Measurements from ENCODE around the gene RPS6KA2. TPM values are rescaled to one million over a fixed set of nuclear protein-coding genes. Genes with fewer than 3 reads are reported as not detected.

Gene RPS6KA2
- total and polyA plus RNA-seq, 4 donors, result 23.8 to 34.6 (median 31.6) TPM

DNA sequence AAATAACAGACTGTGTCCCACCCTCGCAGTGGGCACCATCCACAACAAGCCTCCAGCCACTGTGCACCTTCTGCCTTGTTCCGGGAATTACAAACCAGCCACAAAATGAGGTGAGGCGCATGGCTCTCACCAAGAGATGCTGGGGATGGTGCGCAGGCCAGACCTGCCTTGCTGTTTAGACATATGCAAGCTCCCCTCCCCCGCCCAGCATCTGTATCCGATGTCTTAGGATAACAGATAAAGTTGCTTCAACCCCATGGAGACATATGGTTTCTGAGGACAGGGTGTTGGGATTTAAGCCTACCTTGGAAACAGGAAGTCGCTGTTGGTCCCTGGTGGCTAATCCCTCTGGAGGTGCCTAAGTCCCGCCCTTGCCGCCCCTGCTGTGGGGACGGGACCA, 194.0 kb downstream of the RPS6KA2 start:
- Histone ChIP-seq H3K4me3 (ENCODE audit: low read depth, low read length) (no peak overlapping the region), H3K27me3 (ENCODE audit: control insufficient read depth, insufficient read depth, low read length) (no peaks in the 10 kb centered on the region), H3K36me3 (ENCODE audit: control insufficient read depth, insufficient read depth, low read length) (peaks cover 32% of the 10 kb centered on the region), H3K27ac (ENCODE audit: low read depth, low read length) (no peak overlapping the region), H3K4me1 (ENCODE audit: control insufficient read depth, insufficient read depth, low read length) (peaks cover 13% of the 10 kb centered on the region), H3K9me3 (ENCODE audit: control insufficient read depth, insufficient read depth, low read length) (no peaks in the 10 kb centered on the region)
- WGBS (ENCODE audit: insufficient coverage), result 99% methylated on average over 8 of the region's 10 CpGs
- no peak for DNase-seq (ENCODE audit: low read depth in 4 of 6, low spot score in 6 of 6)

- no peaks in the 10 kb centered on the region for H3K9me3 ChIP-seq (ENCODE audit: control insufficient read depth, insufficient read depth, low read length)
- H3K4me3 ChIP-seq (ENCODE audit: low read depth, low read length), result no peak overlapping the region
- WGBS (ENCODE audit: insufficient coverage), result 97% methylated on average over 16 of the region's 17 CpGs
- H3K27me3 ChIP-seq (ENCODE audit: control insufficient read depth, insufficient read depth, low read length), result no peaks in the 10 kb centered on the region
- H3K4me1 ChIP-seq (ENCODE audit: control insufficient read depth, insufficient read depth, low read length), result no peaks in the 10 kb centered on the region
- no peak overlapping the region for H3K27ac ChIP-seq (ENCODE audit: low read depth, low read length)
- H3K36me3 ChIP-seq (ENCODE audit: control insufficient read depth, insufficient read depth, low read length), result peaks cover 23% of the 10 kb centered on the region
- DNase-seq (ENCODE audit: low read depth in 4 of 6, low spot score in 6 of 6), result no peak
Observed at GRCh38 chr6:166430269-166430668, 196.8 kb downstream of the RPS6KA2 start.

- WGBS (ENCODE audit: insufficient coverage), result 90% methylated on average over 11 of the region's 12 CpGs
- DNase-seq (ENCODE audit: low read depth in 4 of 6, low spot score in 6 of 6), result no peak
- Histone ChIP-seq H3K36me3 (ENCODE audit: control insufficient read depth, insufficient read depth, low read length) (peaks cover 27% of the 10 kb centered on the region), H3K27me3 (ENCODE audit: control insufficient read depth, insufficient read depth, low read length) (no peaks in the 10 kb centered on the region), H3K4me3 (ENCODE audit: low read depth, low read length) (no peak overlapping the region), H3K27ac (ENCODE audit: low read depth, low read length) (no peak overlapping the region), H3K4me1 (ENCODE audit: control insufficient read depth, insufficient read depth, low read length) (peaks cover 4% of the 10 kb centered on the region), H3K9me3 (ENCODE audit: control insufficient read depth, insufficient read depth, low read length) (no peaks in the 10 kb centered on the region)
Observed at GRCh38 chr6:166424431-166424830, 202.6 kb downstream of the RPS6KA2 start.

DNA sequence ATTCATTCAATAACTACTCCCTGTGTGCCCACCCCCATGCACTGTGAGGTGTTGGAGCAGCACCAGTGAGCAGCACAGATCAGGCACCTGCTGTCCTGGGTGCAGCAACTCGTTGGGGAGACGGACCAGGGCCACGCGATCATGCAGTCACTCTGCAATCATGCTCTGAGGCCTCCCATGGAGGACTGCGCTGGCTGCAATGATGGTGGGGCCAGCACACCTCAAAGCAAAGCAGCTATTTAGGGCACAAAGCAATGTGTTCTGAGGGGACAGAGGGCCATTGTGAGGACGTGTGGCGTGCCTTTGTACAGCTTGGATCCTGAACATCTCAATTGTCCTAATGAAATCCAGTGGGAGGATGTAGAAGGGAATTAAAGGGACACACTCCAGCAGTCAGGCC, 203.3 kb downstream of the RPS6KA2 start:
- Histone ChIP-seq H3K27ac (ENCODE audit: low read depth, low read length) (no peak overlapping the region), H3K36me3 (ENCODE audit: control insufficient read depth, insufficient read depth, low read length) (peaks cover 29% of the 10 kb centered on the region), H3K4me1 (ENCODE audit: control insufficient read depth, insufficient read depth, low read length) (peaks cover 4% of the 10 kb centered on the region), H3K9me3 (ENCODE audit: control insufficient read depth, insufficient read depth, low read length) (no peaks in the 10 kb centered on the region), H3K27me3 (ENCODE audit: control insufficient read depth, insufficient read depth, low read length) (no peaks in the 10 kb centered on the region), H3K4me3 (ENCODE audit: low read depth, low read length) (no peak overlapping the region)
- DNase-seq (ENCODE audit: low read depth in 4 of 6, low spot score in 6 of 6), result peak in 1 of 6 donors; percentile 23
- 76% methylated on average over 5 of the region's 7 CpGs for whole genome bisulfite sequencing (ENCODE audit: insufficient coverage)

- WGBS (ENCODE audit: insufficient coverage), result 95% methylated on average over 21 of the region's 22 CpGs
- no peak overlapping the region for H3K27ac ChIP-seq (ENCODE audit: low read depth, low read length)
- no peaks in the 10 kb centered on the region for H3K27me3 ChIP-seq (ENCODE audit: control insufficient read depth, insufficient read depth, low read length)
- no peaks in the 10 kb centered on the region for H3K9me3 ChIP-seq (ENCODE audit: control insufficient read depth, insufficient read depth, low read length)
- peaks cover 4% of the 10 kb centered on the region for H3K4me1 ChIP-seq (ENCODE audit: control insufficient read depth, insufficient read depth, low read length)
- DNase-seq (ENCODE audit: low read depth in 4 of 6, low spot score in 6 of 6), result no peak
- peaks cover 33% of the 10 kb centered on the region for H3K36me3 ChIP-seq (ENCODE audit: control insufficient read depth, insufficient read depth, low read length)
- H3K4me3 ChIP-seq (ENCODE audit: low read depth, low read length), result no peak overlapping the region
Observed at GRCh38 chr6:166423051-166423745, 203.9 kb downstream of the RPS6KA2 start.

GRCh38 chr6:166422201-166422940, 204.7 kb downstream of the RPS6KA2 start:
- Histone ChIP-seq H3K4me3 (ENCODE audit: low read depth, low read length) (no peak overlapping the region), H3K36me3 (ENCODE audit: control insufficient read depth, insufficient read depth, low read length) (peaks cover 35% of the 10 kb centered on the region)

DNA sequence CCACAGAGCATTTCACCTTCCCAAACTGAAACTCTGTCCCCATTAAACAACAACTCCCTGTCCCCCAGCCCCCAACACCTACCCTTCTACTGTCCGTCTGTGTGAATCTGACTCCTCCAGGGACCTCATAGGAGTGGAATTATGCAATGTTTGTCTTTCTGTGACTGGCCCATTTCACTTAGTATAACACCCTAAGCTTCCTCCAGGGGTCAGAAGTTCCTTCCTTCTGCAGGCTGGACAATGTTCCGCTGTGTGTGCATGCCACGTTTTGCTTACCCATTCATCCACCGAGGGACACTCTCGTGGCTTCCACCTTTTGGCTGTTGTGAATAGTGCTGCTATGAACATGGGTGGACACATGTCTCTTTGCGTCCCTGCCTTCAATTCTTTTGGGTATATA, 206.7 kb downstream of the RPS6KA2 start:
- H3K9me3 ChIP-seq (ENCODE audit: control insufficient read depth, insufficient read depth, low read length), result no peaks in the 10 kb centered on the region
- no peak overlapping the region for H3K27ac ChIP-seq (ENCODE audit: low read depth, low read length)
- H3K4me1 ChIP-seq (ENCODE audit: control insufficient read depth, insufficient read depth, low read length), result peaks cover 4% of the 10 kb centered on the region
- peak in 1 of 6 donors; percentile 23 for DNase-seq (ENCODE audit: low read depth in 4 of 6, low spot score in 6 of 6)
- no peaks in the 10 kb centered on the region for H3K27me3 ChIP-seq (ENCODE audit: control insufficient read depth, insufficient read depth, low read length)
- H3K4me3 ChIP-seq (ENCODE audit: low read depth, low read length), result no peak overlapping the region
- WGBS (ENCODE audit: insufficient coverage), result no CpG with 5 or more reads among the region's 6 CpGs
- H3K36me3 ChIP-seq (ENCODE audit: control insufficient read depth, insufficient read depth, low read length), result peaks cover 43% of the 10 kb centered on the region

More at GRCh38 chr6:166422201-166422940, 204.7 kb downstream of the RPS6KA2 start:
- 90% methylated on average over 14 of the region's 20 CpGs for WGBS (ENCODE audit: insufficient coverage)
- Histone ChIP-seq H3K27ac (ENCODE audit: low read depth, low read length) (no peak overlapping the region), H3K9me3 (ENCODE audit: control insufficient read depth, insufficient read depth, low read length) (no peaks in the 10 kb centered on the region), H3K27me3 (ENCODE audit: control insufficient read depth, insufficient read depth, low read length) (no peaks in the 10 kb centered on the region), H3K4me1 (ENCODE audit: control insufficient read depth, insufficient read depth, low read length) (peaks cover 4% of the 10 kb centered on the region)
- DNase-seq (ENCODE audit: low read depth in 4 of 6, low spot score in 6 of 6), result no peak

DNA sequence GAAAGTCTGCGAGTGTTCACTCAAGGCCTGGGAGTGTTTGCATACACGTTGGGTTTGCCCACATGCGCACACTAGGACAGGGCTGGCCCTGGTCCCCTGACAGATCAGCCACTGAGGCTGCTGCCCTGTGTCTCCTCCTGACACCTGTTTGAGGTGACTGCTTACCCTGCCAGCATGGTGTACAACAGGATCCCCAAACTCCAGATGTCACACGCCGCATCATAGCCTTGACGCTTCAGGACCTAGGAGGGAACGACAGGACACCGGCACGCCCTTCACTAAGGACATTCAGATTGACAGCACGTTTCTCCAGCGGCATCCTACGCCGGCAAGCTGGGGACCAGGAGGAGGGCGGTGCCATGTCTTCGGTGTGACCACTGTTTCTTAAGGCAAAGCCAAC, 207.3 kb downstream of the RPS6KA2 start:
- Histone ChIP-seq H3K4me1 (ENCODE audit: control insufficient read depth, insufficient read depth, low read length) (peaks cover 4% of the 10 kb centered on the region), H3K9me3 (ENCODE audit: control insufficient read depth, insufficient read depth, low read length) (no peaks in the 10 kb centered on the region), H3K4me3 (ENCODE audit: low read depth, low read length) (no peak overlapping the region), H3K36me3 (ENCODE audit: control insufficient read depth, insufficient read depth, low read length) (peaks cover 44% of the 10 kb centered on the region), H3K27ac (ENCODE audit: low read depth, low read length) (no peak overlapping the region), H3K27me3 (ENCODE audit: control insufficient read depth, insufficient read depth, low read length) (no peaks in the 10 kb centered on the region)
- 93% methylated on average over 15 of the region's 15 CpGs for WGBS (ENCODE audit: insufficient coverage)
- no peak for DNase-seq (ENCODE audit: low read depth in 4 of 6, low spot score in 6 of 6)

DNA sequence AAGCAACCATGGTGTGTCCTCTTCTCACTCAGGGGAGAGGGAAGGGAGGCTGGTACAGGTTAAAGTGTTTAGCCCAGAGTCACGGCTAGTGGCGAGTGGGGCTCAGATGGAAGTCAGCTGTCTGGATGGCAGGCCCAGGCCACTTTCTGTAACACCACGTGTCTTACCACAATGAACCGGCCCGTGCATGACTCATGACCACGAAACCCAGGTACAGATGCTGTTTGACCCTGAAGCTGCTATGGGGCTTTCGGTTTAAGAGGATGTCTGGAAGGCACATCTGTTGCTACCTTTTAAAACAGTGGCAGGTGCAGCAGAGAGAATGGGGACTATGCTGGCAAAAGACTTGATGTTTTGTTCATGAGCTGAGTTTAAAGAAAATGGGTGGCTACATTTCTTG, 207.8 kb downstream of the RPS6KA2 start:
- WGBS (ENCODE audit: insufficient coverage), result 95% methylated on average over 7 of the region's 7 CpGs
- H3K36me3 ChIP-seq (ENCODE audit: control insufficient read depth, insufficient read depth, low read length), result peaks cover 41% of the 10 kb centered on the region
- H3K27ac ChIP-seq (ENCODE audit: low read depth, low read length), result no peak overlapping the region
- DNase-seq (ENCODE audit: low read depth in 4 of 6, low spot score in 6 of 6), result no peak
- no peaks in the 10 kb centered on the region for H3K9me3 ChIP-seq (ENCODE audit: control insufficient read depth, insufficient read depth, low read length)
- no peak overlapping the region for H3K4me3 ChIP-seq (ENCODE audit: low read depth, low read length)
- peaks cover 4% of the 10 kb centered on the region for H3K4me1 ChIP-seq (ENCODE audit: control insufficient read depth, insufficient read depth, low read length)
- no peaks in the 10 kb centered on the region for H3K27me3 ChIP-seq (ENCODE audit: control insufficient read depth, insufficient read depth, low read length)

GRCh38 chr6:166418691-166419143, 208.3 kb downstream of the RPS6KA2 start:
- no peak overlapping the region for H3K27ac ChIP-seq (ENCODE audit: low read depth, low read length)
- DNase-seq (ENCODE audit: low read depth in 4 of 6, low spot score in 6 of 6), result no peak
- WGBS (ENCODE audit: insufficient coverage), result 88% methylated on average over 4 of the region's 9 CpGs

More at GRCh38 chr6:166418691-166419143, 208.3 kb downstream of the RPS6KA2 start:
- Histone ChIP-seq H3K36me3 (ENCODE audit: control insufficient read depth, insufficient read depth, low read length) (peaks cover 40% of the 10 kb centered on the region), H3K4me3 (ENCODE audit: low read depth, low read length) (no peak overlapping the region), H3K9me3 (ENCODE audit: control insufficient read depth, insufficient read depth, low read length) (no peaks in the 10 kb centered on the region), H3K27me3 (ENCODE audit: control insufficient read depth, insufficient read depth, low read length) (no peaks in the 10 kb centered on the region), H3K4me1 (ENCODE audit: control insufficient read depth, insufficient read depth, low read length) (peaks cover 3% of the 10 kb centered on the region)

Data from spinal cord (tissue), 10 donors.